Endodermal cell (in vitro differentiated cells): ENCODE measurements around the gene ERCC8. TPM values are rescaled to one million over a fixed set of nuclear protein-coding genes. Genes with fewer than 3 reads are reported as not detected.
"Not testable (repeated sequence)": the region's sequence is repeated elsewhere in the genome, so short reads cannot be mapped to it uniquely, and the experiment has no call there.

Source experiments
- DNase-seq: peaks from one replicate; pipeline ENCODE4 v3.0.0-alpha.2; 2017
- H3K27ac ChIP-seq: 2 replicates; pipeline ENCODE4 v1.5.1; 2013; ENCODE audit warnings: mild to moderate bottlenecking, low read depth, low read length, moderate library complexity
- H3K27me3 ChIP-seq: 2 replicates; pipeline ENCODE4 v1.6.1; 2013; ENCODE audit warnings: mild to moderate bottlenecking, low read length, moderate library complexity; ENCODE audit not compliant: insufficient read depth, control insufficient read depth, poor library complexity, severe bottlenecking
- H3K36me3 ChIP-seq: 2 replicates; pipeline ENCODE4 v1.7.0; 2013; ENCODE audit warnings: mild to moderate bottlenecking, low read length, moderate library complexity; ENCODE audit not compliant: control insufficient read depth, insufficient read depth
- H3K4me1 ChIP-seq: one replicate; pipeline ENCODE4 v1.7.0; 2013; ENCODE audit warnings: low read length; ENCODE audit not compliant: control insufficient read depth, insufficient read depth
- H3K4me3 ChIP-seq: 2 replicates; pipeline ENCODE4 v1.5.1; 2013; ENCODE audit warnings: mild to moderate bottlenecking, low read length, moderate library complexity
- H3K9ac ChIP-seq: 2 replicates; pipeline ENCODE4 v1.6.1; 2013; ENCODE audit warnings: mild to moderate bottlenecking, low read length, moderate library complexity; ENCODE audit not compliant: poor library complexity, severe bottlenecking; ENCODE audit errors: extremely low read depth
- H3K9me3 ChIP-seq: 2 replicates; pipeline ENCODE4 v1.6.1; 2013; ENCODE audit warnings: mild to moderate bottlenecking, low read length, moderate library complexity; ENCODE audit not compliant: control insufficient read depth
- H3K27ac Mint-ChIP-seq: 2 replicates; pipeline ENCODE4 v1.8.0; 2020; ENCODE audit warnings: mixed read lengths
- H3K27me3 Mint-ChIP-seq: 2 replicates; pipeline ENCODE4 v1.8.0; 2021; ENCODE audit warnings: mild to moderate bottlenecking, mixed read lengths; ENCODE audit not compliant: insufficient read depth
- H3K36me3 Mint-ChIP-seq: 2 replicates; pipeline ENCODE4 v1.8.0; 2020; ENCODE audit warnings: low read depth, mixed read lengths
- H3K4me1 Mint-ChIP-seq: 2 replicates; pipeline ENCODE4 v1.8.0; 2020; ENCODE audit warnings: mixed read lengths
- H3K4me3 Mint-ChIP-seq: 2 replicates; pipeline ENCODE4 v1.8.0; 2020; ENCODE audit warnings: mild to moderate bottlenecking, moderate library complexity, mixed read lengths
- H3K9me3 Mint-ChIP-seq: 2 replicates; pipeline ENCODE4 v1.8.0; 2020; ENCODE audit warnings: mild to moderate bottlenecking, mixed read lengths
- CTCF ChIP-seq: fragments of 200-600 bp; sonication (generic); conservative IDR thresholded peaks from 2 replicates; pipeline ENCODE4 v1.5.0; 2021; ENCODE audit warnings: antibody characterized with exemption, mild to moderate bottlenecking
- WGBS, 2 experiments: methylation state at CpG; one replicate each; pipeline versions ENCODE4 v1.1.5 to v1.1.7; 2013; ENCODE audit warnings: missing lambda C conversion rate in 2 of 2, mixed read lengths in 1 of 2; ENCODE audit not compliant: insufficient coverage in 1 of 2, insufficient read length in 1 of 2; 5-methylcytosine and 5-hydroxymethylcytosine counted together
- total RNA-seq, 2 donors: library from RNA; stranded (reverse); fragmentation: NEBNext Ultra II Directional in 1 of 2; extraction: Animal tissue kit (Norgen Biotek cat#: 25700) in 1 of 2; gene quantifications; 2 replicates in 1 of 2; 3 replicates in 1 of 2; pipeline ENCODE4 v1.2.1, GENCODE V29; 2021

Gene ERCC8
- total RNA-seq, 2 donors from 2014 or later, result 14.7 to 19.2 TPM

GRCh38 chr5:60993425-60993824 is 48.6 kb upstream of the ERCC8 start:
- H3K9me3 Mint-ChIP-seq, result peaks cover 30% of the 10 kb centered on the region
- H3K27ac Mint-ChIP-seq, result no peak overlapping the region
- H3K4me3 Mint-ChIP-seq, result no peak overlapping the region
- Histone ChIP-seq H3K36me3 (no peaks in the 10 kb centered on the region), H3K9ac (no peak overlapping the region), H3K27ac (no peak overlapping the region), H3K27me3 (no peaks in the 10 kb centered on the region), H3K9me3 (peaks cover 32% of the 10 kb centered on the region), H3K4me1 (no peaks in the 10 kb centered on the region), H3K4me3 (no peak overlapping the region)
- no peaks in the 10 kb centered on the region for H3K4me1 Mint-ChIP-seq
- H3K36me3 Mint-ChIP-seq, result peaks cover 4% of the 10 kb centered on the region
- no peaks in the 10 kb centered on the region for H3K27me3 Mint-ChIP-seq
- TF ChIP-seq CTCF, result no peak
- no peak for DNase-seq
- WGBS, 2 experiments, result 94% methylated on average over 2 of the region's 2 CpGs; no CpG with 5 or more reads in 1 of the 2 experiments

- peaks cover 4% of the 10 kb centered on the region for H3K36me3 Mint-ChIP-seq
- H3K9me3 Mint-ChIP-seq, result peaks cover 30% of the 10 kb centered on the region
Observed at GRCh38 chr5:60992871-60993270, 48.0 kb upstream of the ERCC8 start.

GRCh38 chr5:60989790-60990189 is 44.9 kb upstream of the ERCC8 start:
- H3K27me3 ChIP-seq, result no peaks in the 10 kb centered on the region
- H3K4me1 ChIP-seq, result no peaks in the 10 kb centered on the region
- peaks cover 4% of the 10 kb centered on the region for H3K36me3 Mint-ChIP-seq
- no peaks in the 10 kb centered on the region for H3K36me3 ChIP-seq
- DNase-seq, result no peak
- no peak overlapping the region for H3K9ac ChIP-seq
- no peak overlapping the region for H3K4me3 Mint-ChIP-seq
- H3K27ac Mint-ChIP-seq, result no peak overlapping the region
- no peaks in the 10 kb centered on the region for H3K4me1 Mint-ChIP-seq
- peaks cover 35% of the 10 kb centered on the region for H3K9me3 Mint-ChIP-seq
- peaks cover 32% of the 10 kb centered on the region for H3K9me3 ChIP-seq
- no peak overlapping the region for H3K4me3 ChIP-seq
- WGBS, 2 experiments, result 91% methylated on average over 4 of the region's 4 CpGs; no CpG with 5 or more reads in 1 of the 2 experiments
- H3K27me3 Mint-ChIP-seq, result no peaks in the 10 kb centered on the region
- H3K27ac ChIP-seq, result no peak overlapping the region
- TF ChIP-seq CTCF, result no peak

More at GRCh38 chr5:60992871-60993270, 48.0 kb upstream of the ERCC8 start:
- no peak overlapping the region for H3K4me3 ChIP-seq
- no peak overlapping the region for H3K27ac ChIP-seq
- peaks cover 32% of the 10 kb centered on the region for H3K9me3 ChIP-seq
- no peak overlapping the region for H3K9ac ChIP-seq
- WGBS, 2 experiments, result 86 to 90% methylated on average over 3 to 6 of the region's 6 CpGs
- Mint-ChIP-seq H3K27ac (no peak overlapping the region), H3K27me3 (no peaks in the 10 kb centered on the region), H3K4me3 (no peak overlapping the region), H3K4me1 (no peaks in the 10 kb centered on the region)
- no peaks in the 10 kb centered on the region for H3K27me3 ChIP-seq
- no peaks in the 10 kb centered on the region for H3K36me3 ChIP-seq
- no peak for DNase-seq
- H3K4me1 ChIP-seq, result no peaks in the 10 kb centered on the region
- TF ChIP-seq CTCF, result no peak

- Mint-ChIP-seq H3K9me3 (peaks cover 13% of the 10 kb centered on the region), H3K4me1 (peaks cover 27% of the 10 kb centered on the region)
- not testable (repeated sequence) for H3K27me3 Mint-ChIP-seq, H3K27ac ChIP-seq, H3K36me3 Mint-ChIP-seq, H3K9ac ChIP-seq, H3K4me3 ChIP-seq, H3K27me3 ChIP-seq, H3K4me3 Mint-ChIP-seq, H3K36me3 ChIP-seq, DNase-seq, H3K27ac Mint-ChIP-seq
- 92 to 100% methylated on average over 1 to 2 of the region's 3 CpGs for WGBS, 2 experiments
- Histone ChIP-seq H3K9me3 (peaks cover 11% of the 10 kb centered on the region), H3K4me1 (peaks cover 11% of the 10 kb centered on the region)
Observed at GRCh38 chr5:60982127-60982526, 37.3 kb upstream of the ERCC8 start.
